ENCODE data around the gene PSMD2.

The PSMD2 gene

GRCh38 chr3:184298759-184299487, at the start of gene PSMD2:
Gene PSMD2, plus strand, starts transcription at chr3:184299241. Its CDS starts 26 bp downstream, at chr3:184299267.
- Histone ChIP-seq H3K9me3 (ENCODE audit: control insufficient read depth in 2 of 2, low read length in 2 of 2) (no peaks in the 10 kb centered on the region), H3K27me3 (ENCODE audit: control insufficient read depth in 2 of 2, insufficient read depth in 2 of 2, low read length in 2 of 2) (no peaks in the 10 kb centered on the region), H3K4me3 (ENCODE audit: low read length in 2 of 2) (peak within 1 kb of the TSS; percentile 93 to 96), H3K9ac (ENCODE audit: low read depth in 1 of 2, low read length in 2 of 2) (peak within 1 kb of the TSS; percentile 83 to 88), H3K4me1 (ENCODE audit: control insufficient read depth in 2 of 2, insufficient read depth in 2 of 2, low read length in 2 of 2) (peaks cover 7 to 12% of the 10 kb centered on the region in 2 donors), H3K27ac (ENCODE audit: low read depth in 2 of 2, low read length in 2 of 2) (peak within 1 kb of the TSS; percentile 79 to 83), H3K36me3 (ENCODE audit: control insufficient read depth in 2 of 2, insufficient read depth in 2 of 2, low read length in 2 of 2) (peaks cover 28 to 34% of the 10 kb centered on the region in 2 donors)

- no peaks in the 10 kb centered on the region for H3K9me3 ChIP-seq (ENCODE audit: control insufficient read depth in 2 of 2, low read length in 2 of 2)
- H3K27me3 ChIP-seq (ENCODE audit: control insufficient read depth in 2 of 2, insufficient read depth in 2 of 2, low read length in 2 of 2), result no peaks in the 10 kb centered on the region
- peaks cover 9 to 11% of the 10 kb centered on the region in 2 donors for H3K36me3 ChIP-seq (ENCODE audit: control insufficient read depth in 2 of 2, insufficient read depth in 2 of 2, low read length in 2 of 2)
- peak within 1 kb of the TSS; percentile 74 to 99 for H3K4me3 ChIP-seq (ENCODE audit: low read length in 2 of 2)
- peak within 1 kb of the TSS; percentile 59 to 92 for H3K27ac ChIP-seq (ENCODE audit: low read depth in 2 of 2, low read length in 2 of 2)
- H3K9ac ChIP-seq (ENCODE audit: low read depth in 1 of 2, low read length in 2 of 2), result peak within 1 kb of the TSS; percentile 82 to 92
- peaks cover 8 to 11% of the 10 kb centered on the region in 2 donors for H3K4me1 ChIP-seq (ENCODE audit: control insufficient read depth in 2 of 2, insufficient read depth in 2 of 2, low read length in 2 of 2)
These were observed 49.5 kb upstream of the PSMD2 start, which contains the start of gene EEF1AKMT4 for GRCh38 chr3:184249412-184250166. Gene EEF1AKMT4, plus strand, starts transcription at chr3:184249672. Its CDS starts 23 bp downstream, at chr3:184249695.

- H3K4me1 ChIP-seq (ENCODE audit: control insufficient read depth in 2 of 2, insufficient read depth in 2 of 2, low read length in 2 of 2), result peaks cover 8 to 11% of the 10 kb centered on the region in 2 donors
- H3K27ac ChIP-seq (ENCODE audit: low read depth in 2 of 2, low read length in 2 of 2), result peak overlapping the region; percentile 30 to 92
- H3K36me3 ChIP-seq (ENCODE audit: control insufficient read depth in 2 of 2, insufficient read depth in 2 of 2, low read length in 2 of 2), result peaks cover 2 to 4% of the 10 kb centered on the region in 2 donors
- peak overlapping the region; percentile 58 to 74 for H3K9ac ChIP-seq (ENCODE audit: low read depth in 1 of 2, low read length in 2 of 2)
- no peaks in the 10 kb centered on the region for H3K9me3 ChIP-seq (ENCODE audit: control insufficient read depth in 2 of 2, low read length in 2 of 2)
- no peaks in the 10 kb centered on the region for H3K27me3 ChIP-seq (ENCODE audit: control insufficient read depth in 2 of 2, insufficient read depth in 2 of 2, low read length in 2 of 2)
- H3K4me3 ChIP-seq (ENCODE audit: low read length in 2 of 2), result peak overlapping the region; percentile 74 to 99
These were observed 48.7 kb upstream of the PSMD2 start for GRCh38 chr3:184250167-184250828.

GRCh38 chr3:184255291-184256039, 43.6 kb upstream of the PSMD2 start:
- Histone ChIP-seq H3K27ac (ENCODE audit: low read depth in 2 of 2, low read length in 2 of 2) (no peak overlapping the region), H3K4me1 (ENCODE audit: control insufficient read depth in 2 of 2, insufficient read depth in 2 of 2, low read length in 2 of 2) (no peaks in the 10 kb centered on the region), H3K4me3 (ENCODE audit: low read length in 2 of 2) (no peak overlapping the region), H3K27me3 (ENCODE audit: control insufficient read depth in 2 of 2, insufficient read depth in 2 of 2, low read length in 2 of 2) (peaks cover 9 to 12% of the 10 kb centered on the region in 2 donors), H3K36me3 (ENCODE audit: control insufficient read depth in 2 of 2, insufficient read depth in 2 of 2, low read length in 2 of 2) (no peaks in the 10 kb centered on the region), H3K9ac (ENCODE audit: low read depth in 1 of 2, low read length in 2 of 2) (no peak overlapping the region), H3K9me3 (ENCODE audit: control insufficient read depth in 2 of 2, low read length in 2 of 2) (no peaks in the 10 kb centered on the region)

- no peak overlapping the region for H3K9ac ChIP-seq (ENCODE audit: low read depth in 1 of 2, low read length in 2 of 2)
- peaks cover 4 to 5% of the 10 kb centered on the region in 2 donors for H3K4me1 ChIP-seq (ENCODE audit: control insufficient read depth in 2 of 2, insufficient read depth in 2 of 2, low read length in 2 of 2)
- no peak overlapping the region for H3K4me3 ChIP-seq (ENCODE audit: low read length in 2 of 2)
- H3K27ac ChIP-seq (ENCODE audit: low read depth in 2 of 2, low read length in 2 of 2), result no peak overlapping the region
- H3K36me3 ChIP-seq (ENCODE audit: control insufficient read depth in 2 of 2, insufficient read depth in 2 of 2, low read length in 2 of 2), result no peaks in the 10 kb centered on the region
- no peaks in the 10 kb centered on the region for H3K9me3 ChIP-seq (ENCODE audit: control insufficient read depth in 2 of 2, low read length in 2 of 2)
- peaks cover 16 to 19% of the 10 kb centered on the region in 2 donors for H3K27me3 ChIP-seq (ENCODE audit: control insufficient read depth in 2 of 2, insufficient read depth in 2 of 2, low read length in 2 of 2)
These were observed 41.7 kb upstream of the PSMD2 start for GRCh38 chr3:184257083-184257915.

GRCh38 chr3:184258926-184259325, 40.1 kb upstream of the PSMD2 start:
- Histone ChIP-seq H3K27me3 (ENCODE audit: control insufficient read depth in 2 of 2, insufficient read depth in 2 of 2, low read length in 2 of 2) (peaks cover 23 to 24% of the 10 kb centered on the region in 2 donors), H3K9ac (ENCODE audit: low read depth in 1 of 2, low read length in 2 of 2) (no peak overlapping the region), H3K9me3 (ENCODE audit: control insufficient read depth in 2 of 2, low read length in 2 of 2) (no peaks in the 10 kb centered on the region), H3K4me3 (ENCODE audit: low read length in 2 of 2) (no peak overlapping the region), H3K36me3 (ENCODE audit: control insufficient read depth in 2 of 2, insufficient read depth in 2 of 2, low read length in 2 of 2) (no peaks in the 10 kb centered on the region), H3K27ac (ENCODE audit: low read depth in 2 of 2, low read length in 2 of 2) (no peak overlapping the region), H3K4me1 (ENCODE audit: control insufficient read depth in 2 of 2, insufficient read depth in 2 of 2, low read length in 2 of 2) (peaks cover 4 to 5% of the 10 kb centered on the region in 2 donors)

GRCh38 chr3:184259396-184259877, 39.6 kb upstream of the PSMD2 start:
- H3K27me3 ChIP-seq (ENCODE audit: control insufficient read depth in 2 of 2, insufficient read depth in 2 of 2, low read length in 2 of 2), result peaks cover 24 to 25% of the 10 kb centered on the region in 2 donors
- H3K9me3 ChIP-seq (ENCODE audit: control insufficient read depth in 2 of 2, low read length in 2 of 2), result no peaks in the 10 kb centered on the region
- no peak overlapping the region for H3K27ac ChIP-seq (ENCODE audit: low read depth in 2 of 2, low read length in 2 of 2)
- no peak overlapping the region for H3K4me3 ChIP-seq (ENCODE audit: low read length in 2 of 2)
- H3K4me1 ChIP-seq (ENCODE audit: control insufficient read depth in 2 of 2, insufficient read depth in 2 of 2, low read length in 2 of 2), result peaks cover 4 to 5% of the 10 kb centered on the region in 2 donors
- H3K9ac ChIP-seq (ENCODE audit: low read depth in 1 of 2, low read length in 2 of 2), result no peak overlapping the region
- no peaks in the 10 kb centered on the region for H3K36me3 ChIP-seq (ENCODE audit: control insufficient read depth in 2 of 2, insufficient read depth in 2 of 2, low read length in 2 of 2)

GRCh38 chr3:184259878-184260723, 38.9 kb upstream of the PSMD2 start:
- Histone ChIP-seq H3K9me3 (ENCODE audit: control insufficient read depth in 2 of 2, low read length in 2 of 2) (no peaks in the 10 kb centered on the region), H3K4me3 (ENCODE audit: low read length in 2 of 2) (peak overlapping the region in 1 of 2 donors; percentile 35), H3K27me3 (ENCODE audit: control insufficient read depth in 2 of 2, insufficient read depth in 2 of 2, low read length in 2 of 2) (peaks cover 24 to 27% of the 10 kb centered on the region in 2 donors), H3K27ac (ENCODE audit: low read depth in 2 of 2, low read length in 2 of 2) (no peak overlapping the region), H3K9ac (ENCODE audit: low read depth in 1 of 2, low read length in 2 of 2) (no peak overlapping the region), H3K4me1 (ENCODE audit: control insufficient read depth in 2 of 2, insufficient read depth in 2 of 2, low read length in 2 of 2) (peaks cover 4 to 5% of the 10 kb centered on the region in 2 donors), H3K36me3 (ENCODE audit: control insufficient read depth in 2 of 2, insufficient read depth in 2 of 2, low read length in 2 of 2) (no peaks in the 10 kb centered on the region)
